NB4 (cell line): ENCODE measurements around the gene LRRC8C.

Experiments used
- CTCF ChIP-seq: IDR thresholded peaks from one replicate; pipeline ENCODE4 v1.5.1; 2012; ENCODE audit warnings: low read depth, low read length
- MAX ChIP-seq: IDR thresholded peaks from 2 replicates; pipeline ENCODE4 v1.6.1; 2011; ENCODE audit warnings: low read depth, low read length
- MYC ChIP-seq: IDR thresholded peaks from 2 replicates; pipeline ENCODE4 v1.6.1; 2011; ENCODE audit warnings: low read depth, low read length
- POLR2A ChIP-seq: IDR thresholded peaks from 2 replicates; pipeline ENCODE4 v1.6.1; 2011; ENCODE audit warnings: mild to moderate bottlenecking; ENCODE audit not compliant: insufficient read length; ENCODE audit errors: extremely low read depth

DNA sequence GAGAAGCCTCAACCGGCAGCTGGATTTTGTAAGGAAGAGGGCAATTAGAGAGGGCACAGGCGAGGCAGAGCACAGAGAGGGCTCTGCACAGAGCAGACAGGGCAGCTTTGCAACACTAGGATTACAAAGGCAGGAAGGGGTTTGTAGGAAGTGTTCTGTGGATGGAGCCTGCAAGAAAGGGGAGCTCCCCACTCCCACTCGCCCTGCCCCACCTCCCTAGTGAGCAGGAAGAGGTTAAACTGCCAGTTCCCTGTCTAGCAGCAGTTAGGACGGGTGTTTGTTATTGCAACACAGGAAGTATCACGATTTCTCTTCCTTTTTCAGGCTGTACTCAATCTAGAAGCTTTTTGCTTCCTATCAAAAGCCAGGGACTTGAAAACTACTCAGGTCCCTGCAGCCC is 124.6 kb downstream of the LRRC8C start:
- TF ChIP-seq CTCF: no peak
- no peak for TF ChIP-seq POLR2A
- peak; percentile 56; the same call in 1 of the 2 replicates for TF ChIP-seq MAX
- peak; percentile 55; the same call in 1 of the 2 replicates for TF ChIP-seq MYC
